GM12878 (cell line): ENCODE data around the gene SPRED3. TPM values are rescaled to one million over a fixed set of nuclear protein-coding genes. Genes with fewer than 3 reads are reported as not detected.

Source experiments
- ATAC-seq: fragments of 200-7000 bp; cut with Tn5 transposase; 3 replicates; pipeline ENCODE4 v1.9.1; 2020; ENCODE audit warnings: mild to moderate bottlenecking, moderate library complexity
- BruUV-seq: library from RNA; stranded (reverse); fragments of 400-500 nt; replicated peaks from 2 replicates; lab custom pipeline; 2021; lab: Mats Ljungman, UMichigan
- CTCF ChIA-PET: fragments of 300-600 bp; sonication (Branson Sonifier 250); formaldehyde crosslinking; extraction: SDS; loops from one replicate; lab custom pipeline; 2021; ENCODE audit warnings: inconsistent platforms; lab: Yijun Ruan, JAX
- POLR2A ChIA-PET: fragments of 350-600 bp; formaldehyde crosslinking; extraction: SDS; loops from one replicate; lab custom pipeline; 2021; ENCODE audit warnings: inconsistent platforms; lab: Charles Lee
- RAD21 ChIA-PET: fragments of 300-600 bp; sonication (Branson Sonifier 250); formaldehyde crosslinking; loops from one replicate; lab custom pipeline; 2023; ENCODE audit warnings: antibody characterized with exemption; ENCODE audit not compliant: unreplicated experiment; lab: Charles Lee
- SMC1A ChIA-PET: fragments of 300-600 bp; sonication (Branson Sonifier 250); formaldehyde crosslinking; loops from one replicate; lab custom pipeline; 2023; ENCODE audit not compliant: unreplicated experiment, uncharacterized antibody; lab: Charles Lee
- DNase-seq: peaks from one replicate; pipeline ENCODE4 v3.0.0-alpha.2; 2011; ENCODE audit warnings: low read depth, low spot score
- FAIRE-seq: peaks from 3 replicates; lab custom pipeline; 2011; peaks lifted over from hg19 to GRCh38; lab: Jason Lieb, UNC
- H2AFZ ChIP-seq: 2 replicates; pipeline ENCODE4 v1.6.0; 2011; ENCODE audit warnings: low read depth, low read length, control low read depth; ENCODE audit not compliant: control insufficient read depth
- H3K27ac ChIP-seq: 2 replicates; pipeline ENCODE4 v1.5.1; 2011; ENCODE audit warnings: control low read depth; ENCODE audit not compliant: control insufficient read depth, insufficient read depth
- H3K27me3 ChIP-seq, 2 experiments: replicated peaks in 1 of 2; 2 replicates each; pipeline versions ENCODE4 v1.6.0 to v1.6.1; 2011; ENCODE audit warnings: low read length in 1 of 2; ENCODE audit not compliant: control insufficient read depth in 2 of 2, insufficient read depth in 2 of 2
- H3K36me3 ChIP-seq, 2 experiments: 2 replicates each; pipeline ENCODE4 v1.5.1; 2011; ENCODE audit warnings: low read length in 1 of 2; ENCODE audit not compliant: control insufficient read depth in 2 of 2, insufficient read depth in 2 of 2
- H3K4me1 ChIP-seq: 2 replicates; pipeline ENCODE4 v1.6.1; 2011; ENCODE audit warnings: mild to moderate bottlenecking, low read length, moderate library complexity, mixed read lengths; ENCODE audit not compliant: control insufficient read depth, insufficient read depth
- H3K4me2 ChIP-seq: 2 replicates; pipeline ENCODE4 v1.6.0; 2011; ENCODE audit warnings: control low read depth; ENCODE audit not compliant: control insufficient read depth, insufficient read depth
- H3K4me3 ChIP-seq: fragments of 200-600 bp; sonication (generic); 2 replicates; pipeline ENCODE4 v1.5.1; 2016
- H3K79me2 ChIP-seq: 2 replicates; pipeline ENCODE4 v1.6.0; 2011; ENCODE audit warnings: low read length; ENCODE audit not compliant: control insufficient read depth, insufficient read depth
- H3K9ac ChIP-seq: 2 replicates; pipeline ENCODE4 v1.8.0; 2011; ENCODE audit warnings: low read length, control low read depth, mixed read lengths; ENCODE audit not compliant: control insufficient read depth, insufficient read depth
- H3K9me3 ChIP-seq: replicated peaks from 3 replicates; pipeline ENCODE4 v1.5.1; 2011; ENCODE audit warnings: mild to moderate bottlenecking, low read length; ENCODE audit not compliant: control insufficient read depth, insufficient read depth
- H4K20me1 ChIP-seq: 2 replicates; pipeline ENCODE4 v1.6.0; 2011; ENCODE audit not compliant: control insufficient read depth, insufficient read depth
- BHLHE40 ChIP-seq, 2 experiments: fragments of 450-650 bp in 1 of 2; IDR thresholded peaks; 2 replicates each; pipeline ENCODE4 v1.6.1; 2011 to 2017; ENCODE audit warnings: low read depth in 2 of 2, borderline replicate concordance in 1 of 2, improper control_type of control experiment in 1 of 2, low read length in 1 of 2, mild to moderate bottlenecking in 1 of 2
- ESRRA ChIP-seq: IDR thresholded peaks from 2 replicates; pipeline ENCODE4 v1.6.1; 2012; ENCODE audit warnings: mild to moderate bottlenecking, low read length, improper control_type of control experiment
- HCFC1 ChIP-seq: fragments of 150-350 bp; IDR thresholded peaks from 2 replicates; pipeline ENCODE4 v1.6.1; 2014; ENCODE audit warnings: low read length
- KLF5 ChIP-seq: fragments of 450-650 bp; IDR thresholded peaks from 2 replicates; pipeline ENCODE4 v1.6.1; 2014; ENCODE audit warnings: mild to moderate bottlenecking; ENCODE audit not compliant: partially characterized antibody
- RAD51 ChIP-seq: fragments of 450-650 bp; IDR thresholded peaks from 2 replicates; pipeline ENCODE4 v1.6.1; 2016; ENCODE audit warnings: moderate library complexity, mild to moderate bottlenecking, inconsistent platforms
- TBL1XR1 ChIP-seq: IDR thresholded peaks from 2 replicates; pipeline ENCODE4 v1.6.1; 2012; ENCODE audit warnings: low read depth, low read length, improper control_type of control experiment
- WGBS: methylation state at CpG from one replicate; pipeline ENCODE4 v1.1.6; 2016; ENCODE audit warnings: low lambda C conversion rate; ENCODE audit not compliant: insufficient replicate concordance, insufficient coverage; ENCODE audit errors: missing lambda C conversion rate; 5-methylcytosine and 5-hydroxymethylcytosine counted together
- in situ Hi-C: fragments of 300-500 bp; cut with MboI; formaldehyde crosslinking; loops from 9 replicates; pipeline ENCODE4 v1.14.3; 2018; ENCODE audit warnings: mixed read lengths
- intact Hi-C: fragments of 100-400 bp; cut with micrococcal nuclease; formaldehyde crosslinking; loops from one replicate; pipeline ENCODE4 v1.14.2; 2022; ENCODE audit not compliant: unreplicated experiment
- polyA plus RNA-seq, 11 experiments: library from polyadenylated mRNA; depleted of rRNA in 4 of 11; unstranded in 6 of 11; stranded (reverse) in 5 of 11; fragments of >200 nt; fragmentation: Nextera tagmentation in 4 of 11; fragmentation: Illumina TruSeq in 1 of 11; extraction: Ambion mirVana in 4 of 11; extraction: Trizol in 1 of 11; gene quantifications; 1 replicate in 1 of 11; 2 replicates in 10 of 11; pipeline versions ENCODE4 v1.2.1 to v1.2.3, GENCODE V29; 2011 to 2016; ENCODE audit warnings: inconsistent platforms in 2 of 11, missing spikeins in 2 of 11, low read depth in 1 of 11
- total RNA-seq, 4 experiments: library from RNA; depleted of rRNA in 3 of 4; stranded (reverse); fragments of >200 nt in 3 of 4; fragmentation: Illumina TruSeq in 1 of 4; extraction: Trizol in 1 of 4; gene quantifications; 2 replicates each; pipeline versions ENCODE4 v1.2.1 to v1.2.3, GENCODE V29; 2013 to 2021
- TF ChIP-seq, protein P1 (sequence below): IDR thresholded peaks from 2 replicates; pipeline ENCODE4 v1.6.1; 2011; ENCODE audit warnings: borderline replicate concordance, low read depth, mild to moderate bottlenecking, moderate library complexity, mixed read lengths, low read length; ENCODE audit not compliant: insufficient read depth; ENCODE audit errors: extremely low read length

SPRED3 gene
- total and polyA plus RNA-seq, 10 of the 15 experiments (the other 5 are each of a cell fraction or from before 2014, with no cell fraction given): 0.09 to 1.5 (median 0.31) TPM; not detected in 2

DNA sequence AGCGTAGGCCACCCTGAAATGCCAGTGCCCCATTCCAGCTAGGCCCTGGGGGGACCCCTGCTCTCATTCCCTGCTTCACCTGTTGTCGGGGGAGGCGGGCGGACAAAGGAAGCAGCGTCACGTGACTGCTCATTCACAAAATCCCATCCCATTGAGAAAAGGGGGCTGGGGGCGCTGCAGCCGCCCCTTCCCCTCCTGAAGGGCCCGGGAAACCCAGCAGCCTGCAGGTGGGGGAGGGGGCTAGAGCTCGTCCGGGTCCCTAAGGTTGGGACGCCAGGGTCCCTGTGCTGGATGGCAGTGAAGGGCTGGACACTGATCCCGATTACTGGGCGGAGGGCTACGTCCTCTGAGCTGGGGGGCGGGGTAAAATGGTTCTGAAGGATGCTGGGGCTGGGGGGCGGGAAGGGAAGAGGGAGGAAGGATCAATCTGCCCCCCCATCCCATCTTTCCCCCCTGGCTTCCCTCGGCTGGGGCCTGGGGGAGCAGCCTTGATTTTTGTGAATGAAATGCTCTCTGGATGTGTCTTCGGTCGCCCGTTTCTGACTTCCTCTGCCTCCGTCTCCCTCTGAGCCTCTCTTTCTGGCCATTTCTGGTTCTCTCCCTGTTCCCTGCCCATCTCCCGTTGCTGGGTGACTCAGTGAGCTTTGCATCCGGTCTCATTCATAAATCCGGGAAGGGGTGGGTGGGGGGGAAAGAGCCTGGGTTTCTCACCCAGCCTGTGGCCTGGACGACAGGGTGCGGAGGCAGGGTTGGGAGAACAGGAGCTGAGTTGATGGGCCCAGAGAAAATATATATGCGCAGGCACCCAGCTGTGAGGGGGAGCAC lies 816 bp downstream of the SPRED3 start:
- no peak for DNase-seq
- Histone ChIP-seq H3K9ac (no peak overlapping the region), H3K79me2 (no peaks in the 10 kb centered on the region), H3K4me2 (peak overlapping the region; percentile 30; the same call in 1 of the 2 replicates), H3K36me3 (no peaks in the 10 kb centered on the region; a peak in 2 of 4 replicates), H3K4me3 (no peak overlapping the region), H3K9me3 (no peaks in the 10 kb centered on the region), H3K27me3 (peaks cover 0 to under 1% of the 10 kb centered on the region in 2 experiments; a peak in 1 of 4 replicates), H2AFZ (no peak overlapping the region), H3K4me1 (peaks cover 12% of the 10 kb centered on the region), H3K27ac (no peak overlapping the region), H4K20me1 (no peaks in the 10 kb centered on the region; the same call in 1 of the 2 replicates)
- 9% methylated on average over 19 of the region's 28 CpGs for WGBS
- no peak for FAIRE-seq
- ChIA-PET SMC1A (interaction anchor here (2.2 kb wide), 1 partner anchor 14 kb away, joined by 6 read pairs; the partner anchor contains the start of gene FAM98C), CTCF (interaction anchor here (1.0 to 2.4 kb wide), 2 partner anchors 13 to 14 kb away, joined by 3 to 14 read pairs; partner anchors contain the start of gene FAM98C), POLR2A (interaction anchor here (0.6 to 1.0 kb wide), 2 partner anchors 14 to 162 kb away, joined by 3 to 4 read pairs; partner anchors contain the start of gene FAM98C), RAD21 (interaction anchor here (1.8 kb wide), 1 partner anchor 14 kb away, joined by 6 read pairs; the partner anchor contains the start of gene FAM98C)
- in situ Hi-C loops (no loop called here), intact Hi-C loops (loop anchor here (5.0 kb wide), 1 partner anchor 157 kb away; no protein-coding TSS in a partner anchor)
- no TSS peak for BruUV-seq
- TF ChIP-seq TBL1XR1 (no peak), HCFC1 (no peak), RAD51 (peak; percentile 73), BHLHE40 (IDR thresholded peaks at IDR 0.05; ENCODE audit: borderline replicate concordance in 1 of 2, low read depth in 2 of 2, low read length in 1 of 2) (peak in 1 of 2 experiments; percentile 61; a peak in 2 of 4 replicates), KLF5 (no peak), ESRRA (no peak)
- TF ChIP-seq, protein P1, sequence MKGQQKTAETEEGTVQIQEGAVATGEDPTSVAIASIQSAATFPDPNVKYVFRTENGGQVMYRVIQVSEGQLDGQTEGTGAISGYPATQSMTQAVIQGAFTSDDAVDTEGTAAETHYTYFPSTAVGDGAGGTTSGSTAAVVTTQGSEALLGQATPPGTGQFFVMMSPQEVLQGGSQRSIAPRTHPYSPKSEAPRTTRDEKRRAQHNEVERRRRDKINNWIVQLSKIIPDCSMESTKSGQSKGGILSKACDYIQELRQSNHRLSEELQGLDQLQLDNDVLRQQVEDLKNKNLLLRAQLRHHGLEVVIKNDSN: peak; percentile 66
- ATAC-seq: no peak
